Suprapubic skin (tissue), 4 donors: ENCODE measurements around the gene CYP3A4.
"Not testable (repeated sequence)": the region's sequence is repeated elsewhere in the genome, so short reads cannot be mapped to it uniquely, and the experiment has no call there.

Experiments used
- EP300 ChIP-seq: sonication (generic); formaldehyde crosslinking; IDR thresholded peaks from one replicate; pipeline ENCODE4 v1.6.1; 2017; ENCODE audit warnings: antibody characterized with exemption
- POLR2A ChIP-seq, 2 donors: fragments of 450-650 bp; IDR thresholded peaks; one replicate each; pipeline ENCODE4 v1.6.1; 2017; ENCODE audit warnings: antibody characterized with exemption in 2 of 2, mild to moderate bottlenecking in 2 of 2, moderate library complexity in 2 of 2
- POLR2AphosphoS5 ChIP-seq, 3 donors: sonication (generic); formaldehyde crosslinking; IDR thresholded peaks; one replicate each; pipeline ENCODE4 v1.6.1; 2017; ENCODE audit warnings: antibody characterized with exemption in 3 of 3
- TF ChIP-seq, protein P1 (sequence below), 2 donors: fragments of 200-600 bp in 1 of 2; fragments of 450-650 bp in 1 of 2; sonication (generic) in 1 of 2; IDR thresholded peaks; one replicate each; pipeline ENCODE4 v1.5.1; 2016 to 2019; ENCODE audit warnings: antibody characterized with exemption in 2 of 2, mild to moderate bottlenecking in 1 of 2, moderate library complexity in 1 of 2

DNA sequence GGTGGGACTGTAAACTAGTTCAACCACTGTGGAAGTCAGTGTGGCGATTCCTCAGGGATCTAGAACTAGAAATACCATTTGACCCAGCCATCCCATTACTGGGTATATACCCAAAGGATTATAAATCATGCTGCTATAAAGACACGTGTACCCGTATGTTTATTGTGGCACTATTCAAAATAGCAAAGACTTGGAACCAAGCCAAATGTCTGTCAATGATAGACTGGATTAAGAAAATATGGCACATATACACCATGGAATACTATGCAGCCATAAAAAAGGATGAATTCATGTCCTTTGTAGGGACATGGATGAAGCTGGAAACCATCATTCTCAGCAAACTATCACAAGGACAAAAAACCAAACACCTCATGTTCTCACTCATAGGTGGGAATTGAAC is 37.1 kb downstream of the CYP3A4 start:
- TF ChIP-seq, protein P1, sequence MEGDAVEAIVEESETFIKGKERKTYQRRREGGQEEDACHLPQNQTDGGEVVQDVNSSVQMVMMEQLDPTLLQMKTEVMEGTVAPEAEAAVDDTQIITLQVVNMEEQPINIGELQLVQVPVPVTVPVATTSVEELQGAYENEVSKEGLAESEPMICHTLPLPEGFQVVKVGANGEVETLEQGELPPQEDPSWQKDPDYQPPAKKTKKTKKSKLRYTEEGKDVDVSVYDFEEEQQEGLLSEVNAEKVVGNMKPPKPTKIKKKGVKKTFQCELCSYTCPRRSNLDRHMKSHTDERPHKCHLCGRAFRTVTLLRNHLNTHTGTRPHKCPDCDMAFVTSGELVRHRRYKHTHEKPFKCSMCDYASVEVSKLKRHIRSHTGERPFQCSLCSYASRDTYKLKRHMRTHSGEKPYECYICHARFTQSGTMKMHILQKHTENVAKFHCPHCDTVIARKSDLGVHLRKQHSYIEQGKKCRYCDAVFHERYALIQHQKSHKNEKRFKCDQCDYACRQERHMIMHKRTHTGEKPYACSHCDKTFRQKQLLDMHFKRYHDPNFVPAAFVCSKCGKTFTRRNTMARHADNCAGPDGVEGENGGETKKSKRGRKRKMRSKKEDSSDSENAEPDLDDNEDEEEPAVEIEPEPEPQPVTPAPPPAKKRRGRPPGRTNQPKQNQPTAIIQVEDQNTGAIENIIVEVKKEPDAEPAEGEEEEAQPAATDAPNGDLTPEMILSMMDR (IDR thresholded peaks at IDR 0.05), result not testable (repeated sequence)
- not testable (repeated sequence) for TF ChIP-seq POLR2A (IDR thresholded peaks at IDR 0.05); EP300; POLR2AphosphoS5 (IDR thresholded peaks at IDR 0.05)
